ENCODE data around the gene APEH. TPM values are rescaled to one million over a fixed set of nuclear protein-coding genes. Genes with fewer than 3 reads are reported as not detected.

APEH gene
- total RNA-seq, 1 donor from 2014 or later = 126 TPM

DNA sequence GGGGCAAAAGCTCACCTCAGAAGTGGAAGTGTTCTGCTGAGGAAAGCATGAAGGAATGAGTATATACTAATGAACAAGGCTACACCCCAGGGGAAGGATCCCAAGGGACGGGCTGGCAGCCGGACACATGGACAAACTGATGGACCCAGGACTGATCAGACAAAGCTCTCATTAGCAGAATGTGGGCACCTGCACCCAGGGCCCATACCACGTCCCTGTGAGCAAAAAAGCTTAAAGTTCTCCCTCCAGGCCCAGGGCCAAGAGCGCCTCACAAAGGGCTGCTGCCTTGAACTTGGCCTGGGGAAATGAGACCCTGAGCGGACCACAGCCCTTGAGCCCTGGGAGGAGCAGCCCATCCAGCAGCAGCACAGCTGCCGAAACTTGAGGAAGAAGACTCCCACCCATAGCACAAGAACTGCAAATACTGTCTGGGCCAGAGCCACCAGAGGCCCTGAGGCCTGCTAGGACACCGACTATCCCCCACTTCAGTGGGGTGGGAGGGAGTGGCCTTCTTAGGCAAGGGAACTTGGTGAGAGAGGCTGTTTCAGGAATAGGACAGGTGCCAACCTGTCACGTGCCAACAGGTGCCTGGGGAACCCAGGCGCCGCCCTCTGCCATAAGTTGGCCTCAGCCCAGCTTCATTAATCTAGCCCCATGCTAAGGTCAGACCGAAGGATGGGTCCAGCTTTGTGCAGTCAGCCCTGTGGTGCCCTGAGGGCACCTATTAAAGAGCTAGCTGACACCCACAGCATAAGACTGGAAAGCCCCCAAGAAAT is 51.9 kb downstream of the APEH start:
- no peak overlapping the region for H3K4me3 ChIP-seq (ENCODE audit: low read depth, low read length)
- TF ChIP-seq, protein P1, sequence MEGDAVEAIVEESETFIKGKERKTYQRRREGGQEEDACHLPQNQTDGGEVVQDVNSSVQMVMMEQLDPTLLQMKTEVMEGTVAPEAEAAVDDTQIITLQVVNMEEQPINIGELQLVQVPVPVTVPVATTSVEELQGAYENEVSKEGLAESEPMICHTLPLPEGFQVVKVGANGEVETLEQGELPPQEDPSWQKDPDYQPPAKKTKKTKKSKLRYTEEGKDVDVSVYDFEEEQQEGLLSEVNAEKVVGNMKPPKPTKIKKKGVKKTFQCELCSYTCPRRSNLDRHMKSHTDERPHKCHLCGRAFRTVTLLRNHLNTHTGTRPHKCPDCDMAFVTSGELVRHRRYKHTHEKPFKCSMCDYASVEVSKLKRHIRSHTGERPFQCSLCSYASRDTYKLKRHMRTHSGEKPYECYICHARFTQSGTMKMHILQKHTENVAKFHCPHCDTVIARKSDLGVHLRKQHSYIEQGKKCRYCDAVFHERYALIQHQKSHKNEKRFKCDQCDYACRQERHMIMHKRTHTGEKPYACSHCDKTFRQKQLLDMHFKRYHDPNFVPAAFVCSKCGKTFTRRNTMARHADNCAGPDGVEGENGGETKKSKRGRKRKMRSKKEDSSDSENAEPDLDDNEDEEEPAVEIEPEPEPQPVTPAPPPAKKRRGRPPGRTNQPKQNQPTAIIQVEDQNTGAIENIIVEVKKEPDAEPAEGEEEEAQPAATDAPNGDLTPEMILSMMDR (conservative IDR thresholded peaks at IDR 0.05; ENCODE audit: low read depth, low read length) = no peak
- no peak for DNase-seq (ENCODE audit: low read depth)

- TF ChIP-seq, protein P1 (conservative IDR thresholded peaks at IDR 0.05; ENCODE audit: low read depth, low read length) = no peak
- no peak for DNase-seq (ENCODE audit: low read depth)
- no peak overlapping the region for H3K4me3 ChIP-seq (ENCODE audit: low read depth, low read length)
Observed at GRCh38 chr3:49727154-49727923, 53.2 kb downstream of the APEH start.

DNA sequence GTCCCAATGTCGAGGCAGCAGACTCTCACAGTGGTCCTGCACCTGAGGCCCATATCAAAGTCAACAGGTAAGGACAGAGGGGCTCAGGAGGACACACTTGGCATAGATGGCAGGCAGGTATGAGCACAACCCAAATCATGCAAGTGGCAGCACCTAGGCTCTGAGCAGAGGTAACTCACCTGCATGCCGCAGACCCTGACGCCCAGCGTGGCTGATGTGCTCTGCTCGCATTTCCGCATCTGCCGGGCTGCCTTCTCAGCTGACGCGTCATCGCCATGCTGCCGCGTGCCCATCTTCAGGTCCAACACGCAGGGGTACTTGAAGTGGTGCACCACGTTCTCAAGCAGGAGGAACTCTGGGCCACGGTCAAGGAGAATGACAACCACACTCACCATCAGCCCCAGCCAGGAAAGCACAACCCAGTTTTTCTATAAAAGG is 53.8 kb downstream of the APEH start:
- no peak overlapping the region for H3K4me3 ChIP-seq (ENCODE audit: low read depth, low read length)
- TF ChIP-seq, protein P1 (conservative IDR thresholded peaks at IDR 0.05; ENCODE audit: low read depth, low read length) = no peak
- DNase-seq (ENCODE audit: low read depth) = no peak

- H3K4me3 ChIP-seq (ENCODE audit: low read depth, low read length) = no peak overlapping the region
- DNase-seq (ENCODE audit: low read depth) = no peak
- TF ChIP-seq, protein P1 (conservative IDR thresholded peaks at IDR 0.05; ENCODE audit: low read depth, low read length) = no peak
Observed at GRCh38 chr3:49729966-49730609, 55.9 kb downstream of the APEH start.

DNA sequence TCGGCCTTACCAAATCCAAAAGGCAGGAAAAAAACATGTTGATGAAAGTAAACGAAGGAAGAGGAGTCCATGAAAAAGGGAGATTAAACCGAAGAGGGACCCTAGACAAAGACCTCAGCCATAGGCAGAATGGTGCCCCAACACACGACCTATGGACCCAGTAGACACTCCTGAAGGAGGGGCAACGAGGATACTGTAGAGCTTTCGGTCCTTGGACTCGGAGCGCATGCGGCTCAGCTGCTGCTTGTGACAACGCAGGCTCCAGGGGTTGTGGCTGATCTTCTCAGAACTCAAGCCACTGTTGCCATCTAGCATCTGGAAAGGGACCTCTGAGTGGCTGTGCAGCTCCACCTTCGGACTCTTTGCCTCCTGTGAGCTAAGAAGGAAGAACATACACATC is 58.4 kb downstream of the APEH start:
- DNase-seq (ENCODE audit: low read depth) = no peak
- TF ChIP-seq, protein P1 (conservative IDR thresholded peaks at IDR 0.05; ENCODE audit: low read depth, low read length) = no peak
- H3K4me3 ChIP-seq (ENCODE audit: low read depth, low read length) = no peak overlapping the region

DNA sequence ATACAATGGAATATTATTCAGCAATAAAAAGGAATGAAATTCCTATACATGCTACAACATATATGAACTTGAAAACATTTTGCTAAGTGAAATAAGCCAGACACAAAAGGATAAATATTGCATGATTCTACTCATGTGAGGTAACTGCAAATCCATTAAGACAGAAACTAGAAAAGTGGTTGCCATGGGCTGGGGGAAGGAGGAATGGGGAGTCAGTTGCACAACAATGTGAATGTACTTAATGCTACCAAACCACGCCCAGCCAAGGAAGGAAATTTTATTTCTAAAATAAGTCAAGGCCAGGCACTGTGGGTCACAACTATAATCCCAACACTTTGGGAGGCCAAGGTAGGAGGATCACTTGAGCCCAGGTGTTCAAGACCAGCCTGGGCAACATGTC is 59.4 kb downstream of the APEH start:
- DNase-seq (ENCODE audit: low read depth) = no peak
- H3K4me3 ChIP-seq (ENCODE audit: low read depth, low read length) = no peak overlapping the region
- TF ChIP-seq, protein P1 (conservative IDR thresholded peaks at IDR 0.05; ENCODE audit: low read depth, low read length) = no peak

Other genes starting within 250 kb of the APEH start
- 0.22 and 1.2 TPM in 2 replicates for gene NICN1, start 245.0 kb upstream of the APEH start, total RNA-seq
- 43.6 and 77.2 TPM in 2 replicates for gene DAG1, start 204.1 kb upstream of the APEH start, total RNA-seq
- under 0.01 and 0.46 TPM in 2 replicates for gene BSN, start 119.9 kb upstream of the APEH start, total RNA-seq
- 4.3 and 5.5 TPM in 2 replicates for gene MST1, start 15.1 kb downstream of the APEH start, total RNA-seq
- 18.0 and 19.0 TPM in 2 replicates for gene RNF123, start 15.2 kb downstream of the APEH start, total RNA-seq
- gene AMIGO3, start 45.3 kb downstream of the APEH start, total RNA-seq = 0.07 and 0.86 TPM in 2 replicates
- 50.4 and 88.9 TPM in 2 replicates for gene GMPPB, start 49.6 kb downstream of the APEH start, total RNA-seq
- gene IP6K1, start 112.2 kb downstream of the APEH start, total RNA-seq = 27.5 and 30.7 TPM in 2 replicates
- gene CDHR4, start 125.5 kb downstream of the APEH start, total RNA-seq = not detected in 2 replicates
- 2.5 TPM in 1 of 2 replicates, not detected in the other for gene INKA1, start 128.9 kb downstream of the APEH start, total RNA-seq
- 2.4 and 12.2 TPM in 2 replicates for gene UBA7, start 139.6 kb downstream of the APEH start, total RNA-seq
- gene TRAIP, start 182.2 kb downstream of the APEH start, total RNA-seq = 17.1 and 18.9 TPM in 2 replicates
- gene CAMKV, start 195.6 kb downstream of the APEH start, total RNA-seq = not detected in 2 replicates
- 5.3 and 5.6 TPM in 2 replicates for gene MST1R, start 229.5 kb downstream of the APEH start, total RNA-seq